ENCODE measurements around the gene FOXQ1. TPM values are rescaled to one million over a fixed set of nuclear protein-coding genes. Genes with fewer than 3 reads are reported as not detected.

The FOXQ1 gene
- total RNA-seq, 1 donor from 2014 or later: 6.4 TPM

- no peak for DNase-seq (ENCODE audit: extremely low spot score in 2 of 2)
- Histone ChIP-seq H3K27ac (no peak overlapping the region), H3K27me3 (no peaks in the 10 kb centered on the region), H3K9me3 (no peaks in the 10 kb centered on the region), H3K4me1 (no peaks in the 10 kb centered on the region), H3K36me3 (no peaks in the 10 kb centered on the region), H3K4me3 (no peak overlapping the region)
- TF ChIP-seq POLR2AphosphoS5 (IDR thresholded peaks at IDR 0.05; ENCODE audit: insufficient read depth in 1 of 2, low read depth in 1 of 2): no peak
- no peak for TF ChIP-seq CTCF (IDR thresholded peaks at IDR 0.05)
- no peak for TF ChIP-seq POLR2A (IDR thresholded peaks at IDR 0.05)
- intact Hi-C loops (cut with DNase I): no loop called here
These were observed 33.7 kb upstream of the FOXQ1 start for GRCh38 chr6:1278061-1278720.

DNA sequence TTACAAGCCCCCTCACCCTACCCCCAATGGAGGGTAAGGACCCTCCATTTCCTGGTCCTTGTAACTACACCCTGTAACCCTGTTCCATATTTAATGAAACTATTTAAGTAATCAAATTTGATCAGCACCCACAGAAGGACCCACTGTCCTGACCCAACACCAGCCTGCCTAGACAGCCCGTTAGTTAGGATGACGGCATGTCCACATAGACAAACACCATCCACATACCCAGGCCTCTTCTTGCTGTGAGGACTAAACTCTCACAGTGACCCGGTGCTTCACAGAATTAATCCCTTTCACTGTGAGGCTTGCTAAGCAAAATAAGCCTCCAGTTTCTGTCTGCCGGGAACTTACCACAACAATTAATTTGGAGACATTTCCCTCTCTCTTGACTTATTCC lies 32.8 kb upstream of the FOXQ1 start:
- no peaks in the 10 kb centered on the region for H3K27me3 ChIP-seq
- no peaks in the 10 kb centered on the region for H3K36me3 ChIP-seq
- no peak overlapping the region for H3K4me3 ChIP-seq
- intact Hi-C loops (cut with DNase I): no loop called here
- DNase-seq (ENCODE audit: extremely low spot score in 2 of 2): peak in 1 of 2 donors; percentile 62
- no peaks in the 10 kb centered on the region for H3K4me1 ChIP-seq
- no peaks in the 10 kb centered on the region for H3K9me3 ChIP-seq
- H3K27ac ChIP-seq: no peak overlapping the region
- TF ChIP-seq POLR2A (IDR thresholded peaks at IDR 0.05): no peak
- TF ChIP-seq POLR2AphosphoS5 (IDR thresholded peaks at IDR 0.05; ENCODE audit: insufficient read depth in 1 of 2, low read depth in 1 of 2): no peak
- no peak for TF ChIP-seq CTCF (IDR thresholded peaks at IDR 0.05)

- intact Hi-C loops (cut with DNase I): no loop called here
- TF ChIP-seq CTCF (IDR thresholded peaks at IDR 0.05) (no peak), POLR2A (IDR thresholded peaks at IDR 0.05) (no peak), POLR2AphosphoS5 (IDR thresholded peaks at IDR 0.05; ENCODE audit: insufficient read depth in 1 of 2, low read depth in 1 of 2) (no peak)
- no peak overlapping the region for H3K27ac ChIP-seq
- H3K36me3 ChIP-seq: no peaks in the 10 kb centered on the region
- H3K27me3 ChIP-seq: no peaks in the 10 kb centered on the region
- H3K4me3 ChIP-seq: no peak overlapping the region
- H3K4me1 ChIP-seq: no peaks in the 10 kb centered on the region
- no peaks in the 10 kb centered on the region for H3K9me3 ChIP-seq
- peak in 1 of 2 donors; percentile 52 for DNase-seq (ENCODE audit: extremely low spot score in 2 of 2)
These were observed 31.1 kb upstream of the FOXQ1 start for GRCh38 chr6:1280666-1281300.

GRCh38 chr6:1281746-1282145 lies 30.2 kb upstream of the FOXQ1 start:
- Histone ChIP-seq H3K4me3 (no peak overlapping the region), H3K36me3 (no peaks in the 10 kb centered on the region), H3K27me3 (no peaks in the 10 kb centered on the region), H3K4me1 (no peaks in the 10 kb centered on the region), H3K27ac (no peak overlapping the region), H3K9me3 (no peaks in the 10 kb centered on the region)
- DNase-seq (ENCODE audit: extremely low spot score in 2 of 2): no peak
- no peak for TF ChIP-seq CTCF (IDR thresholded peaks at IDR 0.05)
- TF ChIP-seq POLR2AphosphoS5 (IDR thresholded peaks at IDR 0.05; ENCODE audit: insufficient read depth in 1 of 2, low read depth in 1 of 2): no peak
- no peak for TF ChIP-seq POLR2A (IDR thresholded peaks at IDR 0.05)
- intact Hi-C loops (cut with DNase I): no loop called here

GRCh38 chr6:1283501-1283900 lies 28.4 kb upstream of the FOXQ1 start:
- Histone ChIP-seq H3K4me1 (no peaks in the 10 kb centered on the region), H3K27me3 (no peaks in the 10 kb centered on the region), H3K9me3 (no peaks in the 10 kb centered on the region), H3K27ac (no peak overlapping the region), H3K36me3 (no peaks in the 10 kb centered on the region), H3K4me3 (no peak overlapping the region)
- peak in 1 of 2 donors; percentile 20 for DNase-seq (ENCODE audit: extremely low spot score in 2 of 2)
- no peak for TF ChIP-seq POLR2AphosphoS5 (IDR thresholded peaks at IDR 0.05; ENCODE audit: insufficient read depth in 1 of 2, low read depth in 1 of 2)
- no peak for TF ChIP-seq CTCF (IDR thresholded peaks at IDR 0.05)
- TF ChIP-seq POLR2A (IDR thresholded peaks at IDR 0.05): no peak
- intact Hi-C loops (cut with DNase I): no loop called here
